ENCODE data around the gene CREBRF.
"Not testable (repeated sequence)": the region's sequence is repeated elsewhere in the genome, so short reads cannot be mapped to it uniquely, and the experiment has no call there.

CREBRF gene

GRCh38 chr5:173020154-173020581, 36.0 kb upstream of the CREBRF start:
- Histone ChIP-seq H3K9me3 (ENCODE audit: insufficient read depth, low read depth, low read length) (no peaks in the 10 kb centered on the region), H3K4me1 (ENCODE audit: insufficient read depth, low read length) (peaks cover 9% of the 10 kb centered on the region; the same call in 1 of the 2 replicates), H3K36me3 (ENCODE audit: insufficient read depth, low read depth, low read length) (peaks cover 17% of the 10 kb centered on the region), H3K9ac (ENCODE audit: low read depth, low read length) (no peak overlapping the region), H3K4me3 (ENCODE audit: low read length) (no peak overlapping the region), H3K27ac (ENCODE audit: low read length) (no peak overlapping the region), H3K27me3 (ENCODE audit: insufficient read depth, low read length) (no peaks in the 10 kb centered on the region)

- Histone ChIP-seq H3K27me3 (ENCODE audit: insufficient read depth, low read length) (no peaks in the 10 kb centered on the region), H3K4me1 (ENCODE audit: insufficient read depth, low read length) (peaks cover 9% of the 10 kb centered on the region; the same call in 1 of the 2 replicates), H3K9ac (ENCODE audit: low read depth, low read length) (no peak overlapping the region), H3K9me3 (ENCODE audit: insufficient read depth, low read depth, low read length) (no peaks in the 10 kb centered on the region), H3K27ac (ENCODE audit: low read length) (no peak overlapping the region), H3K4me3 (ENCODE audit: low read length) (no peak overlapping the region), H3K36me3 (ENCODE audit: insufficient read depth, low read depth, low read length) (peaks cover 17% of the 10 kb centered on the region)
Observed at GRCh38 chr5:173020643-173021042, 35.5 kb upstream of the CREBRF start.

GRCh38 chr5:173025651-173026050, 30.5 kb upstream of the CREBRF start:
- Histone ChIP-seq H3K9ac (ENCODE audit: low read depth, low read length) (no peak overlapping the region), H3K27me3 (ENCODE audit: insufficient read depth, low read length) (no peaks in the 10 kb centered on the region), H3K4me3 (ENCODE audit: low read length) (no peak overlapping the region), H3K36me3 (ENCODE audit: insufficient read depth, low read depth, low read length) (peaks cover 17% of the 10 kb centered on the region), H3K4me1 (ENCODE audit: insufficient read depth, low read length) (peaks cover 7% of the 10 kb centered on the region; the same call in 1 of the 2 replicates), H3K9me3 (ENCODE audit: insufficient read depth, low read depth, low read length) (no peaks in the 10 kb centered on the region), H3K27ac (ENCODE audit: low read length) (no peak overlapping the region)

GRCh38 chr5:173027905-173028304, 28.2 kb upstream of the CREBRF start:
- no peak overlapping the region for H3K9ac ChIP-seq (ENCODE audit: low read depth, low read length)

GRCh38 chr5:173028811-173029327, 27.3 kb upstream of the CREBRF start:
- H3K4me1 ChIP-seq (ENCODE audit: insufficient read depth, low read length), result peaks cover 7% of the 10 kb centered on the region; the same call in 1 of the 2 replicates
- no peaks in the 10 kb centered on the region for H3K9me3 ChIP-seq (ENCODE audit: insufficient read depth, low read depth, low read length)
- no peak overlapping the region for H3K9ac ChIP-seq (ENCODE audit: low read depth, low read length)
- H3K36me3 ChIP-seq (ENCODE audit: insufficient read depth, low read depth, low read length), result peaks cover 7% of the 10 kb centered on the region; the same call in 1 of the 2 replicates
- H3K27ac ChIP-seq (ENCODE audit: low read length), result no peak overlapping the region
- H3K27me3 ChIP-seq (ENCODE audit: insufficient read depth, low read length), result no peaks in the 10 kb centered on the region
- H3K4me3 ChIP-seq (ENCODE audit: low read length), result no peak overlapping the region

More at GRCh38 chr5:173027905-173028304, 28.2 kb upstream of the CREBRF start:
- H3K27me3 ChIP-seq (ENCODE audit: insufficient read depth, low read length), result no peaks in the 10 kb centered on the region
- H3K9me3 ChIP-seq (ENCODE audit: insufficient read depth, low read depth, low read length), result no peaks in the 10 kb centered on the region
- peaks cover 7% of the 10 kb centered on the region; the same call in 1 of the 2 replicates for H3K36me3 ChIP-seq (ENCODE audit: insufficient read depth, low read depth, low read length)
- no peak overlapping the region for H3K27ac ChIP-seq (ENCODE audit: low read length)
- no peak overlapping the region for H3K4me3 ChIP-seq (ENCODE audit: low read length)
- H3K4me1 ChIP-seq (ENCODE audit: insufficient read depth, low read length), result peaks cover 7% of the 10 kb centered on the region; the same call in 1 of the 2 replicates

- peaks cover 10% of the 10 kb centered on the region; the same call in 1 of the 2 replicates for H3K36me3 ChIP-seq (ENCODE audit: insufficient read depth, low read depth, low read length)
- no peaks in the 10 kb centered on the region for H3K27me3 ChIP-seq (ENCODE audit: insufficient read depth, low read length)
- H3K27ac ChIP-seq (ENCODE audit: low read length), result no peak overlapping the region
- H3K4me3 ChIP-seq (ENCODE audit: low read length), result no peak overlapping the region
- no peak overlapping the region for H3K9ac ChIP-seq (ENCODE audit: low read depth, low read length)
- peaks cover 7% of the 10 kb centered on the region; the same call in 1 of the 2 replicates for H3K4me1 ChIP-seq (ENCODE audit: insufficient read depth, low read length)
- H3K9me3 ChIP-seq (ENCODE audit: insufficient read depth, low read depth, low read length), result no peaks in the 10 kb centered on the region
Observed at GRCh38 chr5:173029499-173029921, 26.6 kb upstream of the CREBRF start.

- H3K9me3 ChIP-seq (ENCODE audit: insufficient read depth, low read depth, low read length); H3K27me3 ChIP-seq (ENCODE audit: insufficient read depth, low read length); H3K4me1 ChIP-seq (ENCODE audit: insufficient read depth, low read length); H3K9ac ChIP-seq (ENCODE audit: low read depth, low read length); H3K4me3 ChIP-seq (ENCODE audit: low read length); H3K27ac ChIP-seq (ENCODE audit: low read length): not testable (repeated sequence)
- peaks cover 15% of the 10 kb centered on the region; the same call in 1 of the 2 replicates for H3K36me3 ChIP-seq (ENCODE audit: insufficient read depth, low read depth, low read length)
Observed at GRCh38 chr5:173032096-173032495, 24.1 kb upstream of the CREBRF start.

- Histone ChIP-seq H3K9me3 (ENCODE audit: insufficient read depth, low read depth, low read length) (no peaks in the 10 kb centered on the region), H3K27me3 (ENCODE audit: insufficient read depth, low read length) (no peaks in the 10 kb centered on the region), H3K27ac (ENCODE audit: low read length) (no peak overlapping the region), H3K4me1 (ENCODE audit: insufficient read depth, low read length) (peaks cover 7% of the 10 kb centered on the region; the same call in 1 of the 2 replicates), H3K4me3 (ENCODE audit: low read length) (no peak overlapping the region), H3K36me3 (ENCODE audit: insufficient read depth, low read depth, low read length) (peaks cover 13% of the 10 kb centered on the region; the same call in 1 of the 2 replicates), H3K9ac (ENCODE audit: low read depth, low read length) (no peak overlapping the region)
Observed at GRCh38 chr5:173032730-173033129, 23.4 kb upstream of the CREBRF start.

GRCh38 chr5:173033923-173034322, 22.2 kb upstream of the CREBRF start:
- Histone ChIP-seq H3K9me3 (ENCODE audit: insufficient read depth, low read depth, low read length) (no peaks in the 10 kb centered on the region), H3K4me1 (ENCODE audit: insufficient read depth, low read length) (peaks cover 4% of the 10 kb centered on the region; the same call in 1 of the 2 replicates), H3K27me3 (ENCODE audit: insufficient read depth, low read length) (no peaks in the 10 kb centered on the region), H3K36me3 (ENCODE audit: insufficient read depth, low read depth, low read length) (peaks cover 8% of the 10 kb centered on the region; the same call in 1 of the 2 replicates), H3K9ac (ENCODE audit: low read depth, low read length) (no peak overlapping the region), H3K27ac (ENCODE audit: low read length) (no peak overlapping the region), H3K4me3 (ENCODE audit: low read length) (no peak overlapping the region)

GRCh38 chr5:173035904-173036707, 20.0 kb upstream of the CREBRF start:
- Histone ChIP-seq H3K27me3 (ENCODE audit: insufficient read depth, low read length) (no peaks in the 10 kb centered on the region), H3K9me3 (ENCODE audit: insufficient read depth, low read depth, low read length) (no peaks in the 10 kb centered on the region; the same call in 1 of the 2 replicates), H3K4me3 (ENCODE audit: low read length) (no peak overlapping the region), H3K9ac (ENCODE audit: low read depth, low read length) (no peak overlapping the region), H3K36me3 (ENCODE audit: insufficient read depth, low read depth, low read length) (peaks cover 8% of the 10 kb centered on the region; the same call in 1 of the 2 replicates), H3K4me1 (ENCODE audit: insufficient read depth, low read length) (no peaks in the 10 kb centered on the region), H3K27ac (ENCODE audit: low read length) (no peak overlapping the region)

- H3K9ac ChIP-seq (ENCODE audit: low read depth, low read length), result no peak overlapping the region
- peaks cover 8% of the 10 kb centered on the region; the same call in 1 of the 2 replicates for H3K36me3 ChIP-seq (ENCODE audit: insufficient read depth, low read depth, low read length)
- H3K27me3 ChIP-seq (ENCODE audit: insufficient read depth, low read length), result no peaks in the 10 kb centered on the region
- H3K4me1 ChIP-seq (ENCODE audit: insufficient read depth, low read length), result no peaks in the 10 kb centered on the region
- H3K4me3 ChIP-seq (ENCODE audit: low read length), result no peak overlapping the region
- no peak overlapping the region for H3K27ac ChIP-seq (ENCODE audit: low read length)
- no peaks in the 10 kb centered on the region; the same call in 1 of the 2 replicates for H3K9me3 ChIP-seq (ENCODE audit: insufficient read depth, low read depth, low read length)
Observed at GRCh38 chr5:173039188-173039587, 17.0 kb upstream of the CREBRF start.
